ENCODE data around the gene SPOP. TPM values are rescaled to one million over a fixed set of nuclear protein-coding genes. Genes with fewer than 3 reads are reported as not detected.

Gene SPOP
- total RNA-seq, 1 experiment from 2014 or later: 53.4 TPM

- no peak overlapping the region for H3K27ac ChIP-seq (ENCODE audit: low read depth, low read length, poor library complexity, severe bottlenecking)
- H3K4me1 ChIP-seq (ENCODE audit: insufficient read depth, low read length, poor library complexity, severe bottlenecking): peaks cover 4% of the 10 kb centered on the region
- POLR2A ChIA-PET (ENCODE audit: low non-redundant PET): interaction anchor here (0.6 kb wide), 1 partner anchor 46 kb away, joined by 3 read pairs; no protein-coding TSS in a partner anchor
- CTCF ChIA-PET: interaction anchor here (0.6 to 2.9 kb wide), 5 partner anchors 10 to 148 kb away, joined by 3 to 26 read pairs (median 7); partner anchors contain the start of gene PHB1
- no peak for TF ChIP-seq EZH2 (IDR thresholded peaks at IDR 0.05; ENCODE audit: borderline replicate concordance, low read depth, low read length, poor library complexity, severe bottlenecking)
- no peak for TF ChIP-seq CTCF (conservative IDR thresholded peaks at IDR 0.05; ENCODE audit: low read depth, low read length)
- BruUV-seq (replicated peaks): no TSS peak
- H3K9me3 ChIP-seq (ENCODE audit: low read depth, low read length, poor library complexity, severe bottlenecking): no peaks in the 10 kb centered on the region
- H3K27me3 ChIP-seq (replicated peaks; ENCODE audit: insufficient read depth, low read depth, low read length, poor library complexity): no peaks in the 10 kb centered on the region
- no peak overlapping the region for H3K4me3 ChIP-seq (ENCODE audit: low read depth, low read length, poor library complexity, severe bottlenecking)
- DNase-seq (ENCODE audit: low spot score): no peak
- intact Hi-C loops (cut with micrococcal nuclease; ENCODE audit: unreplicated experiment): loop anchor here (1.0 to 2.0 kb wide), 4 partner anchors 59 to 241 kb away; no protein-coding TSS in a partner anchor
- H3K36me3 ChIP-seq (ENCODE audit: insufficient read depth, low read length, poor library complexity, severe bottlenecking): no peaks in the 10 kb centered on the region
Observed at GRCh38 chr17:49555495-49556222, 122.2 kb downstream of the SPOP start.

GRCh38 chr17:49554694-49555494, 123.0 kb downstream of the SPOP start:
- H3K36me3 ChIP-seq (ENCODE audit: insufficient read depth, low read length, poor library complexity, severe bottlenecking): no peaks in the 10 kb centered on the region
- H3K9me3 ChIP-seq (ENCODE audit: low read depth, low read length, poor library complexity, severe bottlenecking): no peaks in the 10 kb centered on the region
- ChIA-PET CTCF (interaction anchor here (1.9 to 2.9 kb wide), 2 partner anchors 119 to 147 kb away, joined by 9 to 26 read pairs; no protein-coding TSS in a partner anchor), POLR2A (ENCODE audit: low non-redundant PET) (interaction anchor here (0.6 kb wide), 1 partner anchor 45 kb away, joined by 3 read pairs; no protein-coding TSS in a partner anchor)
- intact Hi-C loops (cut with micrococcal nuclease; ENCODE audit: unreplicated experiment): loop anchor here (2.0 kb wide), 1 partner anchor 240 kb away; no protein-coding TSS in a partner anchor
- H3K4me1 ChIP-seq (ENCODE audit: insufficient read depth, low read length, poor library complexity, severe bottlenecking): peaks cover 4% of the 10 kb centered on the region
- H3K27me3 ChIP-seq (replicated peaks; ENCODE audit: insufficient read depth, low read depth, low read length, poor library complexity): no peaks in the 10 kb centered on the region
- BruUV-seq (replicated peaks): no TSS peak
- TF ChIP-seq EZH2 (IDR thresholded peaks at IDR 0.05; ENCODE audit: borderline replicate concordance, low read depth, low read length, poor library complexity, severe bottlenecking): no peak
- DNase-seq (ENCODE audit: low spot score): no peak
- no peak overlapping the region for H3K4me3 ChIP-seq (ENCODE audit: low read depth, low read length, poor library complexity, severe bottlenecking)
- no peak overlapping the region for H3K27ac ChIP-seq (ENCODE audit: low read depth, low read length, poor library complexity, severe bottlenecking)

- no TSS peak for BruUV-seq (replicated peaks)
- CTCF ChIA-PET: interaction anchor here (0.5 to 0.6 kb wide), 2 partner anchors 158 to 356 kb away, joined by 3 to 5 read pairs; no protein-coding TSS in a partner anchor
Observed at GRCh38 chr17:49553676-49554335, 124.1 kb downstream of the SPOP start.

More at GRCh38 chr17:49553676-49554335, 124.1 kb downstream of the SPOP start:
- Histone ChIP-seq H3K36me3 (ENCODE audit: insufficient read depth, low read length, poor library complexity, severe bottlenecking) (no peaks in the 10 kb centered on the region), H3K27ac (ENCODE audit: low read depth, low read length, poor library complexity, severe bottlenecking) (no peak overlapping the region), H3K4me3 (ENCODE audit: low read depth, low read length, poor library complexity, severe bottlenecking) (no peak overlapping the region), H3K27me3 (replicated peaks; ENCODE audit: insufficient read depth, low read depth, low read length, poor library complexity) (no peaks in the 10 kb centered on the region), H3K4me1 (ENCODE audit: insufficient read depth, low read length, poor library complexity, severe bottlenecking) (peaks cover 4% of the 10 kb centered on the region), H3K9me3 (ENCODE audit: low read depth, low read length, poor library complexity, severe bottlenecking) (no peaks in the 10 kb centered on the region)
- intact Hi-C loops (cut with micrococcal nuclease; ENCODE audit: unreplicated experiment): loop anchor here (2.0 kb wide), 1 partner anchor 239 kb away; no protein-coding TSS in a partner anchor
- POLR2A ChIA-PET (ENCODE audit: low non-redundant PET): no interaction called here
- DNase-seq (ENCODE audit: low spot score): no peak
- TF ChIP-seq EZH2 (IDR thresholded peaks at IDR 0.05; ENCODE audit: borderline replicate concordance, low read depth, low read length, poor library complexity, severe bottlenecking): no peak
- no peak for TF ChIP-seq CTCF (conservative IDR thresholded peaks at IDR 0.05; ENCODE audit: low read depth, low read length)

All from A673 (cell line).